Neuronal stem cell (in vitro differentiated cells): ENCODE measurements around the gene PTPRR.
A peak's percentile ranks its signal among the peaks of the same experiment; 100 is the strongest.

ENCODE experiments used
- DNase-seq: peaks from one replicate; pipeline ENCODE4 v3.0.0-alpha.2; 2013; ENCODE audit warnings: low spot score
- H2AFZ ChIP-seq: one replicate; pipeline ENCODE4 v1.6.1; 2013; ENCODE audit warnings: mild to moderate bottlenecking, low read length, inconsistent platforms
- H2AK5ac ChIP-seq: 2 replicates; pipeline ENCODE4 v1.6.1; 2013; ENCODE audit warnings: low read depth, mild to moderate bottlenecking, inconsistent platforms, low read length, moderate library complexity, mixed read lengths
- H2BK120ac ChIP-seq: 2 replicates; pipeline ENCODE4 v1.6.1; 2013; ENCODE audit warnings: low read depth, mild to moderate bottlenecking, inconsistent platforms, low read length, moderate library complexity, mixed read lengths
- H2BK12ac ChIP-seq: one replicate; pipeline ENCODE4 v1.6.1; 2013; ENCODE audit warnings: low read length, inconsistent platforms
- H2BK15ac ChIP-seq: 2 replicates; pipeline ENCODE4 v1.6.1; 2013; ENCODE audit warnings: mild to moderate bottlenecking, low read length, inconsistent platforms, mixed read lengths
- H2BK5ac ChIP-seq: one replicate; pipeline ENCODE4 v1.6.1; 2013; ENCODE audit warnings: inconsistent platforms, mild to moderate bottlenecking, low read length, moderate library complexity
- H3K14ac ChIP-seq: one replicate; pipeline ENCODE4 v1.6.1; 2013; ENCODE audit warnings: low read length, inconsistent platforms
- H3K18ac ChIP-seq: 2 replicates; pipeline ENCODE4 v1.6.1; 2013; ENCODE audit warnings: low read length, inconsistent platforms
- H3K23ac ChIP-seq: 2 replicates; pipeline ENCODE4 v1.6.1; 2013; ENCODE audit warnings: low read depth, mild to moderate bottlenecking, mixed read lengths, low read length, inconsistent platforms; ENCODE audit not compliant: poor library complexity
- H3K27ac ChIP-seq: replicated peaks from 3 replicates; pipeline ENCODE4 v1.5.1; 2013; ENCODE audit warnings: low read length, inconsistent platforms
- H3K27me3 ChIP-seq, 3 experiments: 2 replicates each; pipeline ENCODE4 v1.6.1; 2013; ENCODE audit warnings: low read length in 3 of 3, mild to moderate bottlenecking in 2 of 3, inconsistent platforms in 1 of 3, low read depth in 1 of 3, mixed read lengths in 1 of 3, moderate library complexity in 1 of 3; ENCODE audit not compliant: control insufficient read depth in 3 of 3, insufficient read depth in 3 of 3
- H3K36me3 ChIP-seq, 2 donors: replicated peaks in 1 of 2; 2 replicates each; pipeline ENCODE4 v1.6.1; 2013; ENCODE audit warnings: low read length in 2 of 2; ENCODE audit not compliant: control insufficient read depth in 2 of 2, insufficient read depth in 2 of 2
- H3K4ac ChIP-seq: 2 replicates; pipeline ENCODE4 v1.6.1; 2013; ENCODE audit warnings: inconsistent platforms, mild to moderate bottlenecking, low read length, moderate library complexity
- H3K4me1 ChIP-seq, 2 donors: 1 replicate in 1 of 2; 2 replicates in 1 of 2; pipeline ENCODE4 v1.6.1; 2013; ENCODE audit warnings: low read length in 2 of 2, low read depth in 1 of 2; ENCODE audit not compliant: control insufficient read depth in 2 of 2, insufficient read depth in 1 of 2
- H3K4me2 ChIP-seq: one replicate; pipeline ENCODE4 v1.6.1; 2013; ENCODE audit warnings: mild to moderate bottlenecking, low read length, inconsistent platforms; ENCODE audit not compliant: insufficient read depth, poor library complexity, severe bottlenecking
- H3K4me3 ChIP-seq, 2 donors: 2 replicates each; pipeline ENCODE4 v1.5.1; 2013; ENCODE audit warnings: low read length in 2 of 2, mild to moderate bottlenecking in 2 of 2, inconsistent platforms in 1 of 2, moderate library complexity in 1 of 2
- H3K79me1 ChIP-seq: one replicate; pipeline ENCODE4 v1.6.1; 2013; ENCODE audit warnings: low read depth, mild to moderate bottlenecking, inconsistent platforms, low read length, moderate library complexity
- H3K9ac ChIP-seq: one replicate; pipeline ENCODE4 v1.6.1; 2013; ENCODE audit warnings: mild to moderate bottlenecking, low read depth, low read length, inconsistent platforms; ENCODE audit not compliant: poor library complexity
- H3K9me3 ChIP-seq, 2 donors: replicated peaks in 1 of 2; 2 replicates each; pipeline versions ENCODE3 to v1.6.1; 2013; ENCODE audit warnings: low read length in 2 of 2, mild to moderate bottlenecking in 2 of 2, inconsistent platforms in 1 of 2, low read depth in 1 of 2, mixed read lengths in 1 of 2, moderate library complexity in 1 of 2; ENCODE audit not compliant: control insufficient read depth in 2 of 2, insufficient read depth in 1 of 2
- H4K8ac ChIP-seq: one replicate; pipeline ENCODE4 v1.6.1; 2013; ENCODE audit warnings: low read depth, mild to moderate bottlenecking, inconsistent platforms, low read length, moderate library complexity
- H4K91ac ChIP-seq: one replicate; pipeline ENCODE4 v1.6.1; 2013; ENCODE audit warnings: low read length, low read depth, mild to moderate bottlenecking, inconsistent platforms; ENCODE audit not compliant: poor library complexity
- WGBS, 2 donors: extraction: QIAGEN DNeasy Blood & Tissue Kit; methylation state at CpG; one replicate each; pipeline ENCODE4 v1.1.7; 2013; ENCODE audit warnings: missing lambda C conversion rate in 2 of 2, mixed read lengths in 1 of 2; ENCODE audit not compliant: insufficient read length in 2 of 2, insufficient replicate concordance in 1 of 2; ENCODE audit errors: extremely low coverage in 2 of 2; 5-methylcytosine and 5-hydroxymethylcytosine counted together

PTPRR gene

GRCh38 chr12:70615174-70615866 is 305.2 kb downstream of the PTPRR start:
- no peak for DNase-seq
- no peak overlapping the region for H2AFZ ChIP-seq
- H3K79me1 ChIP-seq: no peaks in the 10 kb centered on the region
- no peak overlapping the region for H3K4me3 ChIP-seq
- H4K8ac ChIP-seq: no peak overlapping the region
- H3K4ac ChIP-seq: no peak overlapping the region
- H3K4me2 ChIP-seq: no peak overlapping the region
- no peak overlapping the region for H2AK5ac ChIP-seq
- H2BK15ac ChIP-seq: no peak overlapping the region
- no peak overlapping the region for H3K23ac ChIP-seq
- no peak overlapping the region for H3K14ac ChIP-seq
- H3K27ac ChIP-seq: no peak overlapping the region
- no CpG with 5 or more reads among the region's 5 CpGs for WGBS, 2 donors
- no peak overlapping the region for H4K91ac ChIP-seq
- peaks cover 2 to 3% of the 10 kb centered on the region in 2 donors for H3K4me1 ChIP-seq
- H3K9ac ChIP-seq: no peak overlapping the region
- H2BK12ac ChIP-seq: no peak overlapping the region
- H3K36me3 ChIP-seq: no peaks in the 10 kb centered on the region
- peaks cover 0 to 27% (median 2%) of the 10 kb centered on the region in 3 experiments for H3K27me3 ChIP-seq
- no peaks in the 10 kb centered on the region for H3K9me3 ChIP-seq
- H2BK5ac ChIP-seq: no peak overlapping the region
- no peak overlapping the region for H3K18ac ChIP-seq
- H2BK120ac ChIP-seq: no peak overlapping the region

- no peak for DNase-seq
Measured at GRCh38 chr12:70609739-70610491, 310.6 kb downstream of the PTPRR start.

GRCh38 chr12:70609203-70609602 is 311.3 kb downstream of the PTPRR start:
- no peak overlapping the region for H2BK5ac ChIP-seq
- H3K4me1 ChIP-seq: peaks cover 0 to 5% of the 10 kb centered on the region in 2 donors
- H2BK120ac ChIP-seq: no peak overlapping the region
- WGBS, 2 donors: no CpG with 5 or more reads among the region's 2 CpGs
- no peak overlapping the region for H3K9ac ChIP-seq
- H4K8ac ChIP-seq: no peak overlapping the region
- H3K4ac ChIP-seq: no peak overlapping the region
- no peak overlapping the region for H4K91ac ChIP-seq
- no peak overlapping the region for H3K23ac ChIP-seq
- peak overlapping the region; percentile 98 for H2AFZ ChIP-seq
- no peaks in the 10 kb centered on the region for H3K79me1 ChIP-seq
- no peak overlapping the region for H3K18ac ChIP-seq
- H2BK15ac ChIP-seq: no peak overlapping the region
- DNase-seq: no peak
- no peaks in the 10 kb centered on the region for H3K36me3 ChIP-seq
- H2AK5ac ChIP-seq: no peak overlapping the region
- H2BK12ac ChIP-seq: no peak overlapping the region
- peak overlapping the region; percentile 51 to 86 for H3K4me3 ChIP-seq
- no peak overlapping the region for H3K14ac ChIP-seq
- H3K27me3 ChIP-seq: peaks cover 0 to 53% (median 18%) of the 10 kb centered on the region in 3 experiments
- H3K4me2 ChIP-seq: peak overlapping the region; percentile 97
- no peaks in the 10 kb centered on the region for H3K9me3 ChIP-seq
- no peak overlapping the region for H3K27ac ChIP-seq

More at GRCh38 chr12:70609739-70610491, 310.6 kb downstream of the PTPRR start:
- Histone ChIP-seq H2BK12ac (no peak overlapping the region), H4K91ac (no peak overlapping the region), H3K27me3 (peaks cover 0 to 53% (median 18%) of the 10 kb centered on the region in 3 experiments), H3K36me3 (no peaks in the 10 kb centered on the region), H3K23ac (no peak overlapping the region), H2BK120ac (no peak overlapping the region), H3K9me3 (no peaks in the 10 kb centered on the region), H2AK5ac (no peak overlapping the region), H2BK5ac (no peak overlapping the region), H4K8ac (no peak overlapping the region), H3K27ac (no peak overlapping the region), H3K18ac (peak overlapping the region; percentile 95), H3K9ac (peak overlapping the region; percentile 63), H3K4me1 (peaks cover 0 to 5% of the 10 kb centered on the region in 2 donors), H3K79me1 (no peaks in the 10 kb centered on the region), H3K4me2 (peak overlapping the region; percentile 97), H3K14ac (no peak overlapping the region), H3K4ac (no peak overlapping the region), H2AFZ (peak overlapping the region; percentile 98), H3K4me3 (peak overlapping the region; percentile 51 to 86), H2BK15ac (peak overlapping the region; percentile 26)
- no CpG with 5 or more reads among the region's 63 CpGs for WGBS, 2 donors

GRCh38 chr12:70608184-70608583 is 312.4 kb downstream of the PTPRR start:
- no peak overlapping the region for H3K14ac ChIP-seq
- peaks cover 0 to 5% of the 10 kb centered on the region in 2 donors for H3K4me1 ChIP-seq
- H2BK120ac ChIP-seq: no peak overlapping the region
- H3K27ac ChIP-seq: no peak overlapping the region
- H3K27me3 ChIP-seq: peaks cover 0 to 49% (median 18%) of the 10 kb centered on the region in 3 experiments
- no peak overlapping the region for H2BK12ac ChIP-seq
- H2BK5ac ChIP-seq: no peak overlapping the region
- no peak for DNase-seq
- H3K4me2 ChIP-seq: no peak overlapping the region
- H3K36me3 ChIP-seq: no peaks in the 10 kb centered on the region
- H3K18ac ChIP-seq: no peak overlapping the region
- no peaks in the 10 kb centered on the region for H3K79me1 ChIP-seq
- H4K8ac ChIP-seq: no peak overlapping the region
- no peak overlapping the region for H2AFZ ChIP-seq
- H3K23ac ChIP-seq: no peak overlapping the region
- no peaks in the 10 kb centered on the region for H3K9me3 ChIP-seq
- no peak overlapping the region for H3K4me3 ChIP-seq
- H3K9ac ChIP-seq: no peak overlapping the region
- no CpG with 5 or more reads among the region's 1 CpG for WGBS, 2 donors
- H4K91ac ChIP-seq: no peak overlapping the region
- no peak overlapping the region for H3K4ac ChIP-seq
- no peak overlapping the region for H2AK5ac ChIP-seq
- H2BK15ac ChIP-seq: no peak overlapping the region
